ENCODE measurements around the gene ADCY1. TPM values are rescaled to one million over a fixed set of nuclear protein-coding genes. Genes with fewer than 3 reads are reported as not detected.

ADCY1 gene
- total RNA-seq, 1 experiment from 2014 or later, result not detected

DNA sequence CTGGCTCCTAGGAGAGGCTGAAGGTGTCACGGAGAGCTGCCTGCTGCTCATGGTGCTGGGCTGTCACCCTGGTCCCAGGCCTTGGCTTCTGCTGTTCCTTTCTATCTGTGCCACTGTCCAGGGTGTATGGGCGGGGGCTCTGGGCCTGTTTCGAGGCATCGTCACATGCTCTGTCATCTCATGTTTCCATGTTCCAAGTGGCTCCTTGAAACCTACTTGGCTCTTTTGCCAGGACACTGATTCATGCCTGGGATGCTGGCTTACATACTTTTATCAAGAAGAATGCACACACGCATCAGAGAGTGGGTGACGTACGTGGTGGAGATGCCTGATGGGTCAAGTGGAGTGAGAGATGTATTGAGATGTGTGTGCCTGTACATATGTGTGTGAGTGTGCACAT is 50.9 kb downstream of the ADCY1 start:
- Histone ChIP-seq H3K9me2 (ENCODE audit: insufficient read depth) (no peaks in the 10 kb centered on the region), H3K9me3 (ENCODE audit: insufficient read depth, low read depth) (peaks cover 3% of the 10 kb centered on the region; the same call in 1 of the 2 replicates), H4K20me1 (ENCODE audit: insufficient read depth) (no peaks in the 10 kb centered on the region), H2AFZ (no peak overlapping the region), H3K4me1 (replicated peaks; ENCODE audit: insufficient read depth) (no peaks in the 10 kb centered on the region), H3F3A (ENCODE audit: insufficient read depth, low read depth) (no peaks in the 10 kb centered on the region), H3K36me3 (ENCODE audit: low read depth) (no peaks in the 10 kb centered on the region), H3K4me3 (no peak overlapping the region), H3K79me2 (ENCODE audit: low read depth) (no peaks in the 10 kb centered on the region), H3K27ac (no peak overlapping the region), H3K4me2 (no peak overlapping the region), H3K27me3 (ENCODE audit: insufficient read depth, low read depth) (peaks cover 94% of the 10 kb centered on the region)
- BruUV-seq (replicated peaks), result no TSS peak
- TF ChIP-seq EZH2 (IDR thresholded peaks at IDR 0.05; ENCODE audit: low read depth), result no peak
- TF ChIP-seq, protein P1, sequence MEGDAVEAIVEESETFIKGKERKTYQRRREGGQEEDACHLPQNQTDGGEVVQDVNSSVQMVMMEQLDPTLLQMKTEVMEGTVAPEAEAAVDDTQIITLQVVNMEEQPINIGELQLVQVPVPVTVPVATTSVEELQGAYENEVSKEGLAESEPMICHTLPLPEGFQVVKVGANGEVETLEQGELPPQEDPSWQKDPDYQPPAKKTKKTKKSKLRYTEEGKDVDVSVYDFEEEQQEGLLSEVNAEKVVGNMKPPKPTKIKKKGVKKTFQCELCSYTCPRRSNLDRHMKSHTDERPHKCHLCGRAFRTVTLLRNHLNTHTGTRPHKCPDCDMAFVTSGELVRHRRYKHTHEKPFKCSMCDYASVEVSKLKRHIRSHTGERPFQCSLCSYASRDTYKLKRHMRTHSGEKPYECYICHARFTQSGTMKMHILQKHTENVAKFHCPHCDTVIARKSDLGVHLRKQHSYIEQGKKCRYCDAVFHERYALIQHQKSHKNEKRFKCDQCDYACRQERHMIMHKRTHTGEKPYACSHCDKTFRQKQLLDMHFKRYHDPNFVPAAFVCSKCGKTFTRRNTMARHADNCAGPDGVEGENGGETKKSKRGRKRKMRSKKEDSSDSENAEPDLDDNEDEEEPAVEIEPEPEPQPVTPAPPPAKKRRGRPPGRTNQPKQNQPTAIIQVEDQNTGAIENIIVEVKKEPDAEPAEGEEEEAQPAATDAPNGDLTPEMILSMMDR (conservative IDR thresholded peaks at IDR 0.05), result no peak
- POLR2A ChIA-PET (ENCODE audit: unreplicated experiment), result no interaction called here
- intact Hi-C loops (cut with micrococcal nuclease; ENCODE audit: unreplicated experiment), result no loop called here
- DNase-seq, result no peak
- CTCF ChIA-PET, result no interaction called here

DNA sequence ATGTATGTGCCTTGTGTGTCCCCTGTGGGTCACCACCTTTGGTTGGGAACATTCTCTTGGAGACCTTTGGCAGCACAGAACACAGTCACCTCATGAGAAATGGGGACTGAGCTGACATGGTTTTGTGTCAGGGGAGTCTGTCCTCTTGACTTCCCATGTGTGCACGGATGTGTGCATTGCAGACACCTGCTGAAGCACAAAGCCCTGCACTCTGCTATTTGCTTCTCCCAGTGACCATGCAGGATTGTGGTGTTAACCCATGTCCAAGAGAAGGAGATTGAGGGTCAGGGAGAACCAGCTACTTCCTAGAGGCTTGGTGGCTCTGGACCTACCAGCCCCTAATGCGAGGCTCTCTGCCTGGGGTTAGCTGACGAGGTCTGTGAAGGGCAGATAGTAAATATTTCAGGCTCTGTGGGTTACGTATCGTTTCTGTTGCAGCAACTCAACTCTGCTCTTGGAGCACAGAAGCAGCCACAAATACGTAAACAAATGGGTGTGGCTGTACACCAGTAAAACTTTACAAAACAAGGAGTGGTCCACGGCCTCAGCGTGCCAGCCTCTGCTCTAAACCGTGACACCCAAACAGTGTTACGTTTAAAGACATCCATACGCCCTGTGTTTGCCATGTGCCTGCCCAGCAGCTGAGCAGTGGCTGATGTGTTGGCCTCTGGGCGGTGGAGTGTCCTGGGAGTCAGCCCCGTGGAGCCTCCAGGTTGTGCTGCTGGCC is 51.7 kb downstream of the ADCY1 start:
- no peak for TF ChIP-seq EZH2 (IDR thresholded peaks at IDR 0.05; ENCODE audit: low read depth)
- TF ChIP-seq, protein P1 (conservative IDR thresholded peaks at IDR 0.05), result no peak
- no peaks in the 10 kb centered on the region; the same call in 1 of the 2 replicates for H3K9me3 ChIP-seq (ENCODE audit: insufficient read depth, low read depth)
- no peak overlapping the region for H3K27ac ChIP-seq
- H3F3A ChIP-seq (ENCODE audit: insufficient read depth, low read depth), result no peaks in the 10 kb centered on the region
- H3K4me3 ChIP-seq, result no peak overlapping the region
- POLR2A ChIA-PET (ENCODE audit: unreplicated experiment), result no interaction called here
- intact Hi-C loops (cut with micrococcal nuclease; ENCODE audit: unreplicated experiment), result no loop called here
- no peak overlapping the region for H3K4me2 ChIP-seq
- CTCF ChIA-PET, result no interaction called here
- peaks cover 94% of the 10 kb centered on the region for H3K27me3 ChIP-seq (ENCODE audit: insufficient read depth, low read depth)
- no peak for DNase-seq
- no peaks in the 10 kb centered on the region for H3K9me2 ChIP-seq (ENCODE audit: insufficient read depth)
- no peaks in the 10 kb centered on the region for H3K36me3 ChIP-seq (ENCODE audit: low read depth)
- H2AFZ ChIP-seq, result no peak overlapping the region
- BruUV-seq (replicated peaks), result no TSS peak
- H3K79me2 ChIP-seq (ENCODE audit: low read depth), result no peaks in the 10 kb centered on the region
- H3K4me1 ChIP-seq (replicated peaks; ENCODE audit: insufficient read depth), result no peaks in the 10 kb centered on the region
- no peaks in the 10 kb centered on the region for H4K20me1 ChIP-seq (ENCODE audit: insufficient read depth)

DNA sequence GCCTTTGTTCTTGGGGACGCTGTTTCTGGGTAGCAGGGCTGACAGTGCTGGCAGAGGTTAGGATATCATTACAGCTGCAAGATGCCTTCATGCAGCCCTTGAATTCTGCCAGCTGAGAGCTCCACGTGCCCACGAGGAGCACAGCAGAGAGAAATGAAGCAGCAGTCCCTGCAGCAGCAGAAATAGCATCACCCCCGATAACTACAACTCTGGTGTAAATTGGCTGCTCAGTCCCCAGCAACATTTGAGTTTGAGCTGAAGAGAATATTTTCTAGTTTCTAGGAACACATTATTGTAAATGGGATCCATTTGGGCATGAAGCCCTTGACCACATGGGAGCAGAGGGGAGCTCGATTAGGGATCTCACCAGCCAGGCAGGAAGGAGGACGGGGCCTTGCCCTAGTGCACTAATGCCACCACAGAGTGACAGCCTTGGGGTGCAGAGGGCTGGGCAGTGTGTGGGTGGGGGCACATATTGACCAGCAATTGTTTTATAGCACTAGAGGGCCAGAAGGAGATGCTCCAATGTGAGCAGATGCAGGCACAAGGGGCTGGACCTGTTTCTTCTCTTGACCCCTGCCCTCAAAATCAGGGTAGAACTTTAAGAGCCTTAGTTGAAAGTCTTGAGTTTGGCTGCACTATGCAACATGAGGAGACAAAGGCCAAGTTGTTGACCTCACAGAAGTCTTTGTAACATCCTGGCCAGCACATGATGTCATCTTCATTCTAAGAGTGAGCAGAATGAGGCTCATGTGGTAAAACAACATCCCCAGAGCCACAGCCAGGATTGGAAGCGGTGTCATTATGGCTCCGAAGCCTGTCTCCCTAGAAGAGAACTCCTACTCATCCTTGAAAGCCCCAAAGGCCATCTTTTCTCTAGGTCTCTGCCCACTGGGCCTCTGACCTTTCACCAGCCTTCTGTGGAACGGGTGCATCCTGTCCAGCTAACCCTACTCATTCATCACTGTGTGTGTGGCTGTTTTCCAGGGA is 52.6 kb downstream of the ADCY1 start:
- H3K79me2 ChIP-seq (ENCODE audit: low read depth), result no peaks in the 10 kb centered on the region
- no peak for DNase-seq
- H2AFZ ChIP-seq, result no peak overlapping the region
- no peaks in the 10 kb centered on the region; the same call in 1 of the 2 replicates for H3K9me3 ChIP-seq (ENCODE audit: insufficient read depth, low read depth)
- H3K27me3 ChIP-seq (ENCODE audit: insufficient read depth, low read depth), result peaks cover 95% of the 10 kb centered on the region
- TF ChIP-seq, protein P1 (conservative IDR thresholded peaks at IDR 0.05), result no peak
- no peak for TF ChIP-seq EZH2 (IDR thresholded peaks at IDR 0.05; ENCODE audit: low read depth)
- no peaks in the 10 kb centered on the region for H3K4me1 ChIP-seq (replicated peaks; ENCODE audit: insufficient read depth)
- ChIA-PET CTCF (no interaction called here), POLR2A (ENCODE audit: unreplicated experiment) (no interaction called here)
- no peak overlapping the region for H3K4me3 ChIP-seq
- H4K20me1 ChIP-seq (ENCODE audit: insufficient read depth), result no peaks in the 10 kb centered on the region
- intact Hi-C loops (cut with micrococcal nuclease; ENCODE audit: unreplicated experiment), result no loop called here
- H3K9me2 ChIP-seq (ENCODE audit: insufficient read depth), result no peaks in the 10 kb centered on the region
- no peaks in the 10 kb centered on the region for H3K36me3 ChIP-seq (ENCODE audit: low read depth)
- H3K27ac ChIP-seq, result no peak overlapping the region
- BruUV-seq (replicated peaks), result no TSS peak
- no peaks in the 10 kb centered on the region for H3F3A ChIP-seq (ENCODE audit: insufficient read depth, low read depth)
- no peak overlapping the region for H3K4me2 ChIP-seq
